Measurements from ENCODE around the gene BCAS4.

BCAS4 gene

DNA sequence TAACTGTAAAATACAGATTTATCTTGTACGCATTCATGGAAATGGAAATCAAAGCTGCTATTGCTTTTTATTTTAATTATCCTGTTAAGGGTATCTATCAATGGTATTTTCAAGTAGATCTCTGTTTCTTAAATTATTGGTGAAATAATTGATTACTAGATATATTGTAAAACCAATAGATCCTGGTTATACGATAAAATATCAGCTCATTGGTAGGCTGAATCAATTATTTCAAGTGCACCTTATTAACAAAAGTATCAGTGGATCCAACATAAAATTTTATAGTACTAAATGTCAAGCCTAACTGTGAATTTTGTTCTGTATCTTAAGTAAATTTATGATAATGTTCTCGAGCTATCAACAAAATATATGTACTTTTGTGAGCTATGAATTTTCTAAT is 41.7 kb upstream of the BCAS4 start:
- intact Hi-C loops (cut with DNase I; ENCODE audit: low total_unique reads): no loop called here
- no peak for TF ChIP-seq CTCF (IDR thresholded peaks at IDR 0.05)

GRCh38 chr20:50754420-50754819 is 40.4 kb upstream of the BCAS4 start:
- Histone ChIP-seq H3K27ac (no peak overlapping the region), H3K9me3 (no peaks in the 10 kb centered on the region), H3K4me1 (no peaks in the 10 kb centered on the region), H3K27me3 (no peaks in the 10 kb centered on the region), H3K36me3 (peaks cover 0 to 8% (median 0%) of the 10 kb centered on the region in 3 donors), H3K4me3 (no peak overlapping the region)
- no peak for DNase-seq
- TF ChIP-seq CTCF (IDR thresholded peaks at IDR 0.05): no peak
- intact Hi-C loops (cut with DNase I; ENCODE audit: low total_unique reads): no loop called here

More for the DNA sequence above, 41.7 kb upstream of the BCAS4 start:
- Histone ChIP-seq H3K4me3 (no peak overlapping the region), H3K9me3 (no peaks in the 10 kb centered on the region), H3K27ac (no peak overlapping the region), H3K4me1 (no peaks in the 10 kb centered on the region), H3K36me3 (peaks cover 0 to 8% (median 0%) of the 10 kb centered on the region in 3 donors), H3K27me3 (no peaks in the 10 kb centered on the region)
- DNase-seq: no peak

GRCh38 chr20:50756447-50756846 is 38.4 kb upstream of the BCAS4 start:
- H3K4me3 ChIP-seq: no peak overlapping the region
- no peak for DNase-seq
- no peak for TF ChIP-seq CTCF (IDR thresholded peaks at IDR 0.05)
- H3K27ac ChIP-seq: no peak overlapping the region
- H3K9me3 ChIP-seq: no peaks in the 10 kb centered on the region
- H3K27me3 ChIP-seq: no peaks in the 10 kb centered on the region
- no peaks in the 10 kb centered on the region for H3K36me3 ChIP-seq
- H3K4me1 ChIP-seq: no peaks in the 10 kb centered on the region
- intact Hi-C loops (cut with DNase I; ENCODE audit: low total_unique reads): no loop called here

GRCh38 chr20:50758469-50758868 is 36.4 kb upstream of the BCAS4 start:
- no peak for DNase-seq
- H3K27ac ChIP-seq: no peak overlapping the region
- H3K27me3 ChIP-seq: no peaks in the 10 kb centered on the region
- no peak for TF ChIP-seq CTCF (IDR thresholded peaks at IDR 0.05)
- intact Hi-C loops (cut with DNase I; ENCODE audit: low total_unique reads): no loop called here
- H3K9me3 ChIP-seq: no peaks in the 10 kb centered on the region
- H3K4me3 ChIP-seq: no peak overlapping the region
- no peaks in the 10 kb centered on the region for H3K36me3 ChIP-seq
- H3K4me1 ChIP-seq: peaks cover 0 to 18% (median 16%) of the 10 kb centered on the region in 4 donors

- no peak overlapping the region for H3K4me3 ChIP-seq
- H3K4me1 ChIP-seq: peaks cover 0 to 21% (median 17%) of the 10 kb centered on the region in 4 donors
- DNase-seq: no peak
- intact Hi-C loops (cut with DNase I; ENCODE audit: low total_unique reads): no loop called here
- H3K27me3 ChIP-seq: no peaks in the 10 kb centered on the region
- no peak for TF ChIP-seq CTCF (IDR thresholded peaks at IDR 0.05)
- H3K9me3 ChIP-seq: no peaks in the 10 kb centered on the region
- no peak overlapping the region for H3K27ac ChIP-seq
- no peaks in the 10 kb centered on the region for H3K36me3 ChIP-seq
These were observed 35.9 kb upstream of the BCAS4 start for GRCh38 chr20:50758992-50759391.

DNA sequence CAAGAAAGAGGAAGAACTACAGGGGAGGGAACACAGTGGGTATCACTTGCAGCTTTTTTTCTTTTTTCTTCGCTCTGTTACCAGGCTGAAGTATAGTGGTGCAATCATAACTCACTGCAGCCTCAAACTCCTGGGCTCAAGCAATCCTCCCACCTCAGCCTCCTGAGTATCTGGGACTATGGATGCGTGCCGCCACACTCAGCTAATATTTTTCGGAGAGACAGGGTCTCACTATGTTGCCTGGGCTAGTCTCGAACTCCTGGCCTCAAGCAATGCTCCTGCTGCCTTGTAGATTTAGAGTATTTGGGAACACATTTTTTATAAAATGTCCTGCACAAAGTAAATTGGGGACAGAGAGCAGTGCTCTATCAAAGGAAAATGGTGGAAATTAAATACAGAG is 35.2 kb upstream of the BCAS4 start:
- no peak for DNase-seq
- no peaks in the 10 kb centered on the region for H3K27me3 ChIP-seq
- H3K4me3 ChIP-seq: no peak overlapping the region
- H3K27ac ChIP-seq: no peak overlapping the region
- intact Hi-C loops (cut with DNase I; ENCODE audit: low total_unique reads): no loop called here
- H3K36me3 ChIP-seq: no peaks in the 10 kb centered on the region
- no peaks in the 10 kb centered on the region for H3K9me3 ChIP-seq
- H3K4me1 ChIP-seq: peaks cover 0 to 21% (median 17%) of the 10 kb centered on the region in 4 donors
- no peak for TF ChIP-seq CTCF (IDR thresholded peaks at IDR 0.05)
